SK-N-SH treated with all-trans-retinoic acid at 6 μM for 48 hours (cell line): ENCODE data around the gene PPP1R10.

Experiments
- ATAC-seq: fragments of 200-7000 bp; cut with Tn5 transposase; 3 replicates; pipeline ENCODE4 v1.9.1; 2020; ENCODE audit warnings: mild to moderate bottlenecking, moderate library complexity
- ARNTL ChIP-seq: fragments of 450-650 bp; formaldehyde crosslinking; IDR thresholded peaks from 2 replicates; pipeline ENCODE4 v1.5.0; 2020; ENCODE audit warnings: low read depth, mild to moderate bottlenecking, moderate library complexity, borderline replicate concordance
- BACH2 ChIP-seq: fragments of 250-450 bp; sonication (Bioruptor Pico); IDR thresholded peaks from 2 replicates; pipeline ENCODE4 v1.9.0; 2021; ENCODE audit warnings: mild to moderate bottlenecking, borderline replicate concordance
- CREB5 ChIP-seq: fragments of 250-450 bp; sonication (Bioruptor Pico); IDR thresholded peaks from 2 replicates; pipeline ENCODE4 v1.5.1; 2020; ENCODE audit warnings: low read depth, mild to moderate bottlenecking, moderate library complexity
- CSDC2 ChIP-seq: fragments of 250-450 bp; sonication (Bioruptor Pico); IDR thresholded peaks from 2 replicates; pipeline ENCODE4 v1.5.0; 2020; ENCODE audit warnings: mild to moderate bottlenecking, moderate library complexity
- CSRNP3 ChIP-seq: fragments of 250-450 bp; sonication (Bioruptor Pico); IDR thresholded peaks from 2 replicates; pipeline ENCODE4 v1.5.1; 2021; ENCODE audit warnings: mild to moderate bottlenecking, moderate library complexity
- ESRRG ChIP-seq: fragments of 250-450 bp; sonication (Bioruptor Pico); IDR thresholded peaks from 2 replicates; pipeline ENCODE4 v1.6.1; 2021; ENCODE audit warnings: mild to moderate bottlenecking
- GLIS3 ChIP-seq: fragments of 250-450 bp; sonication (Bioruptor Pico); IDR thresholded peaks from 2 replicates; pipeline ENCODE4 v1.5.0; 2020; ENCODE audit warnings: mild to moderate bottlenecking, moderate library complexity
- ISL1 ChIP-seq: fragments of 250-450 bp; sonication (Bioruptor Pico); IDR thresholded peaks from 2 replicates; pipeline ENCODE4 v2.1.2; 2022; ENCODE audit warnings: mild to moderate bottlenecking, moderate library complexity
- OSR1 ChIP-seq: fragments of 250-450 bp; sonication (Bioruptor Pico); IDR thresholded peaks from 2 replicates; pipeline ENCODE4 v1.8.0; 2022; ENCODE audit warnings: moderate library complexity, mild to moderate bottlenecking, inconsistent platforms
- PPARA ChIP-seq: fragments of 250-450 bp; sonication (Bioruptor Pico); IDR thresholded peaks from 2 replicates; pipeline ENCODE4 v1.5.0; 2020; ENCODE audit warnings: mild to moderate bottlenecking, borderline replicate concordance
- RARB ChIP-seq: fragments of 250-450 bp; sonication (Bioruptor Pico); IDR thresholded peaks from 2 replicates; pipeline ENCODE4 v1.8.0; 2021; ENCODE audit warnings: mild to moderate bottlenecking, moderate library complexity
- SNAI2 ChIP-seq: fragments of 250-450 bp; sonication (Bioruptor Pico); IDR thresholded peaks from 2 replicates; pipeline ENCODE4 v1.5.0; 2020; ENCODE audit warnings: mild to moderate bottlenecking, moderate library complexity
- TCF4 ChIP-seq: fragments of 250-450 bp; sonication (Bioruptor Pico); IDR thresholded peaks from 2 replicates; pipeline ENCODE4 v1.8.0; 2021; ENCODE audit warnings: mild to moderate bottlenecking, moderate library complexity, borderline replicate concordance
- TOX ChIP-seq: fragments of 250-450 bp; sonication (Bioruptor Pico); IDR thresholded peaks from 2 replicates; pipeline ENCODE4 v1.8.0; 2021; ENCODE audit warnings: mild to moderate bottlenecking, moderate library complexity, borderline replicate concordance
- TSHZ2 ChIP-seq: fragments of 250-450 bp; sonication (Bioruptor Pico); IDR thresholded peaks from 2 replicates; pipeline ENCODE4 v1.5.0; 2020; ENCODE audit warnings: mild to moderate bottlenecking, moderate library complexity
- ZC3H10 ChIP-seq: fragments of 250-450 bp; sonication (Bioruptor Pico); IDR thresholded peaks from 2 replicates; pipeline ENCODE4 v1.5.1; 2021; ENCODE audit warnings: mild to moderate bottlenecking, moderate library complexity
- ZFP3 ChIP-seq: fragments of 250-450 bp; sonication (Bioruptor Pico); IDR thresholded peaks from 2 replicates; pipeline ENCODE4 v1.5.0; 2020; ENCODE audit warnings: mild to moderate bottlenecking, moderate library complexity
- ZFP30 ChIP-seq: fragments of 450-650 bp; formaldehyde crosslinking; IDR thresholded peaks from 2 replicates; pipeline ENCODE4 v1.5.0; 2022; ENCODE audit warnings: mild to moderate bottlenecking, moderate library complexity
- ZNF565 ChIP-seq: fragments of 450-650 bp; formaldehyde crosslinking; conservative IDR thresholded peaks from 2 replicates; pipeline ENCODE4 v1.5.0; 2020; ENCODE audit warnings: low read depth, mild to moderate bottlenecking, moderate library complexity
- ZNF70 ChIP-seq: fragments of 450-650 bp; formaldehyde crosslinking; IDR thresholded peaks from 2 replicates; pipeline ENCODE4 v1.5.0; 2020; ENCODE audit warnings: mild to moderate bottlenecking, moderate library complexity
- ZNF8 ChIP-seq: fragments of 450-650 bp; formaldehyde crosslinking; IDR thresholded peaks from 2 replicates; pipeline ENCODE4 v1.5.0; 2020; ENCODE audit warnings: mild to moderate bottlenecking, moderate library complexity

Gene PPP1R10

GRCh38 chr6:30618270-30618797, 1.3 kb upstream of the PPP1R10 start (continued):
- TF ChIP-seq TSHZ2 (CRISPR knock-in tag) (no peak), CREB5 (CRISPR knock-in tag) (no peak), GLIS3 (no peak), ARNTL (CRISPR knock-in tag) (no peak), ZNF8 (no peak), CSDC2 (CRISPR knock-in tag) (no peak), BACH2 (CRISPR knock-in tag) (no peak), RARB (CRISPR knock-in tag) (no peak), ISL1 (CRISPR knock-in tag) (no peak), TCF4 (CRISPR knock-in tag) (no peak), OSR1 (CRISPR knock-in tag) (no peak)
- TF ChIP-seq, all 23 proteins: peak for 0

GRCh38 chr6:30617565-30618269, 674 bp upstream of the PPP1R10 start, which contains the start of gene MRPS18B:
TSS of gene MRPS18B (plus strand) at chr6:30617840. CDS start at chr6:30617866, 26 bp downstream.
- peak; percentile 76 for ATAC-seq
- TF ChIP-seq ZC3H10 (no peak), ZNF8 (0 out of 2 replicates have a peak, but pooled peaks have one; percentile 36), ESRRG (CRISPR knock-in tag) (no peak)
- TF ChIP-seq, all 23 proteins: peak for 1

- TF ChIP-seq ZNF70 (CRISPR knock-in tag) = no peak
- no peak for TF ChIP-seq PPARA (CRISPR knock-in tag)
- TF ChIP-seq ZFP3 (CRISPR knock-in tag) = no peak
- no peak; the same call in 1 of the 2 replicates for TF ChIP-seq ZFP30 (CRISPR knock-in tag)
- TF ChIP-seq BACH2 (CRISPR knock-in tag) = no peak
- TF ChIP-seq SNAI2 (CRISPR knock-in tag) = peak; percentile 61; the same call in 1 of the 2 replicates
- TF ChIP-seq RARB (CRISPR knock-in tag) = no peak
- TF ChIP-seq ZNF565 (CRISPR knock-in tag) = no peak
- 0 out of 2 replicates have a peak, but pooled peaks have one; percentile 7 for TF ChIP-seq ARNTL (CRISPR knock-in tag)
- TF ChIP-seq CREB5 (CRISPR knock-in tag) = 0 out of 2 replicates have a peak, but pooled peaks have one; percentile 9
- no peak for TF ChIP-seq CSDC2 (CRISPR knock-in tag)
- no peak for TF ChIP-seq GLIS3
- no peak; the same call in 1 of the 2 replicates for TF ChIP-seq CSRNP3
- TF ChIP-seq ZNF8 = 0 out of 2 replicates have a peak, but pooled peaks have one; percentile 16
- peak; percentile 5 for TF ChIP-seq ZC3H10
- no peak for TF ChIP-seq TOX (CRISPR knock-in tag)
- no peak for TF ChIP-seq ISL1 (CRISPR knock-in tag)
- TF ChIP-seq, all 23 proteins: peak for 5
- ATAC-seq = no peak
Observed at GRCh38 chr6:30615958-30616810, 859 bp downstream of the PPP1R10 start.
